Bronchial epithelial cell (primary cell): Measurements from ENCODE around the gene HMCN2. TPM values are rescaled to one million over a fixed set of nuclear protein-coding genes. Genes with fewer than 3 reads are reported as not detected.
A peak's percentile ranks its signal among the peaks of the same experiment; 100 is the strongest.

Experiments used
- DNase-seq: peaks from one replicate; pipeline ENCODE4 v3.0.0-alpha.2; 2010; ENCODE audit warnings: low read depth
- FAIRE-seq: peaks from 2 replicates; lab custom pipeline; 2011; peaks lifted over from hg19 to GRCh38; lab: Jason Lieb, UNC
- H3K27me3 ChIP-seq: 2 replicates; pipeline ENCODE4 v1.5.1; 2011; ENCODE audit warnings: low read length; ENCODE audit not compliant: control insufficient read depth, insufficient read depth
- H3K36me3 ChIP-seq: 2 replicates; pipeline ENCODE4 v1.5.1; 2011; ENCODE audit warnings: low read length; ENCODE audit not compliant: control insufficient read depth, insufficient read depth
- H3K4me3 ChIP-seq: 2 replicates; pipeline ENCODE4 v1.5.1; 2011; ENCODE audit warnings: mild to moderate bottlenecking, low read depth, low read length, control low read depth
- CTCF ChIP-seq: IDR thresholded peaks from 2 replicates; pipeline ENCODE4 v1.5.1; 2011; ENCODE audit warnings: mild to moderate bottlenecking, moderate library complexity, low read length, control low read depth, inconsistent platforms; ENCODE audit not compliant: insufficient read depth, severe bottlenecking
- total RNA-seq: library from RNA; depleted of rRNA; stranded (reverse); fragments of >200 nt; gene quantifications from 2 replicates; pipeline ENCODE4 v1.2.1, GENCODE V29; 2014

The HMCN2 gene
- total RNA-seq, 1 donor from 2014 or later: under 0.01 TPM

GRCh38 chr9:130306823-130307666 is 41.5 kb downstream of the HMCN2 start:
- DNase-seq (no peak), FAIRE-seq (peak; percentile 84)
- no peak for TF ChIP-seq CTCF
- Histone ChIP-seq H3K27me3 (peaks cover 5% of the 10 kb centered on the region), H3K36me3 (no peaks in the 10 kb centered on the region), H3K4me3 (no peak overlapping the region)

GRCh38 chr9:130307667-130307943 is 42.0 kb downstream of the HMCN2 start:
- Histone ChIP-seq H3K36me3 (no peaks in the 10 kb centered on the region), H3K27me3 (peaks cover 5% of the 10 kb centered on the region), H3K4me3 (no peak overlapping the region)
- DNase-seq (no peak), FAIRE-seq (no peak)
- no peak for TF ChIP-seq CTCF

- DNase-seq: no peak
- FAIRE-seq: no peak
- TF ChIP-seq CTCF: no peak
- Histone ChIP-seq H3K4me3 (no peak overlapping the region), H3K36me3 (no peaks in the 10 kb centered on the region), H3K27me3 (peaks cover 5% of the 10 kb centered on the region)
These were observed 42.6 kb downstream of the HMCN2 start for GRCh38 chr9:130308081-130308571.

GRCh38 chr9:130309689-130310455 is 44.3 kb downstream of the HMCN2 start:
- no peak overlapping the region for H3K4me3 ChIP-seq
- no peaks in the 10 kb centered on the region for H3K36me3 ChIP-seq
- no peak for TF ChIP-seq CTCF
- DNase-seq: no peak
- peaks cover 3% of the 10 kb centered on the region for H3K27me3 ChIP-seq
- no peak for FAIRE-seq

- no peak for TF ChIP-seq CTCF
- DNase-seq (no peak), FAIRE-seq (no peak)
- Histone ChIP-seq H3K4me3 (no peak overlapping the region), H3K27me3 (peaks cover 2% of the 10 kb centered on the region), H3K36me3 (no peaks in the 10 kb centered on the region)
These were observed 44.9 kb downstream of the HMCN2 start for GRCh38 chr9:130310456-130310855.
